Upper lobe of left lung (tissue), 6 donors: ENCODE data around the gene MAP3K10. TPM values are rescaled to one million over a fixed set of nuclear protein-coding genes. Genes with fewer than 3 reads are reported as not detected.

Experiments
- ATAC-seq, 2 donors: fragments of 200-7000 bp; cut with Tn5 transposase; one replicate each; pipeline ENCODE4 v1.9.1; 2022; ENCODE audit warnings: mild to moderate bottlenecking in 2 of 2, moderate library complexity in 2 of 2; ENCODE audit not compliant: low FRiP score in 2 of 2
- DNase-seq, 2 donors: peaks; one replicate each; pipeline ENCODE4 v3.0.0-alpha.2; 2019 to 2020
- H3K27ac ChIP-seq, 4 donors: fragments of 200-600 bp; sonication (generic); one replicate each; pipeline ENCODE4 v1.5.1; 2016 to 2019
- H3K27me3 ChIP-seq, 4 donors: fragments of 200-600 bp; sonication (generic); one replicate each; pipeline ENCODE4 v1.5.1; 2017 to 2019
- H3K36me3 ChIP-seq, 4 donors: fragments of 200-600 bp; sonication (generic); one replicate each; pipeline ENCODE4 v1.5.1; 2016 to 2019
- H3K4me1 ChIP-seq, 4 donors: fragments of 200-600 bp; sonication (generic); one replicate each; pipeline ENCODE4 v1.5.1; 2018 to 2019
- H3K4me3 ChIP-seq, 4 donors: fragments of 200-600 bp; sonication (generic); one replicate each; pipeline ENCODE4 v1.5.1; 2017 to 2019; ENCODE audit warnings: mild to moderate bottlenecking in 2 of 4, moderate library complexity in 1 of 4
- H3K9me3 ChIP-seq, 4 donors: fragments of 200-600 bp; sonication (generic); one replicate each; pipeline ENCODE4 v1.5.1; 2018 to 2019
- CTCF ChIP-seq, 6 experiments: fragments of 450-650 bp in 4 of 6; fragments of 200-600 bp in 2 of 6; sonication (generic) in 2 of 6; IDR thresholded peaks; one replicate each; pipeline ENCODE4 v1.5.1; 2016 to 2019; ENCODE audit warnings: antibody characterized with exemption in 6 of 6
- EP300 ChIP-seq, 4 donors: sonication (generic); formaldehyde crosslinking; IDR thresholded peaks; one replicate each; pipeline ENCODE4 v1.5.1; 2017; ENCODE audit warnings: antibody characterized with exemption in 4 of 4, control low read depth in 2 of 4
- POLR2A ChIP-seq, 4 donors: fragments of 450-650 bp; IDR thresholded peaks; one replicate each; pipeline ENCODE4 v1.5.1; 2016 to 2017; ENCODE audit warnings: antibody characterized with exemption in 4 of 4, mild to moderate bottlenecking in 2 of 4
- POLR2AphosphoS5 ChIP-seq, 2 donors: sonication (generic); formaldehyde crosslinking; IDR thresholded peaks; one replicate each; pipeline ENCODE4 v1.5.1; 2017; ENCODE audit warnings: antibody characterized with exemption in 2 of 2
- WGBS, 2 donors: methylation state at CpG; one replicate each; pipeline ENCODE4 v1.1.5; 2017 to 2018; 5-methylcytosine and 5-hydroxymethylcytosine counted together
- total RNA-seq, 6 donors: library from RNA; depleted of rRNA in 4 of 6; stranded (reverse); fragments of >200 nt in 4 of 6; gene quantifications; one replicate each; pipeline versions ENCODE4 v1.1.0 to v1.2.1, GENCODE V29; 2016 to 2021
- donor health status: DM: no; HTN: no; CAD: no; lungs with moderate emphysema.
- donor health status: DM: no; HTN: yes; CAD: no; lungs with severe emphysema.

Gene MAP3K10
- total RNA-seq, 6 donors from 2014 or later, result 9.0 to 56.6 (median 18.4) TPM

- TF ChIP-seq CTCF (IDR thresholded peaks at IDR 0.05) (no peak), EP300 (IDR thresholded peaks at IDR 0.05) (no peak), POLR2A (IDR thresholded peaks at IDR 0.05) (no peak), POLR2AphosphoS5 (IDR thresholded peaks at IDR 0.05) (no peak)
- Histone ChIP-seq H3K4me1 (peaks cover 9 to 23% (median 17%) of the 10 kb centered on the region in 4 donors), H3K27ac (no peak overlapping the region), H3K9me3 (no peaks in the 10 kb centered on the region), H3K4me3 (no peak overlapping the region), H3K27me3 (peaks cover 3 to 32% (median 23%) of the 10 kb centered on the region in 4 donors), H3K36me3 (peaks cover 0 to 27% (median 0%) of the 10 kb centered on the region in 4 donors)
- DNase-seq, result peak in 1 of 2 donors; percentile 75
- 94 to 98% methylated on average over 24 to 42 of the region's 50 CpGs for WGBS, 2 donors
- no peak for ATAC-seq
Measured at GRCh38 chr19:40213882-40214570, 22.8 kb downstream of the MAP3K10 start.

GRCh38 chr19:40214936-40215335 is 23.7 kb downstream of the MAP3K10 start:
- Histone ChIP-seq H3K36me3 (peaks cover 0 to 18% (median 0%) of the 10 kb centered on the region in 4 donors), H3K27ac (no peak overlapping the region), H3K4me1 (peaks cover 12 to 20% (median 15%) of the 10 kb centered on the region in 4 donors), H3K9me3 (no peaks in the 10 kb centered on the region), H3K4me3 (no peak overlapping the region), H3K27me3 (peaks cover 3 to 32% (median 23%) of the 10 kb centered on the region in 4 donors)
- no peak for TF ChIP-seq CTCF (IDR thresholded peaks at IDR 0.05)
- TF ChIP-seq POLR2AphosphoS5 (IDR thresholded peaks at IDR 0.05), result no peak
- no peak for TF ChIP-seq POLR2A (IDR thresholded peaks at IDR 0.05)
- TF ChIP-seq EP300 (IDR thresholded peaks at IDR 0.05), result no peak
- WGBS, 2 donors, result 92% methylated on average over 11 to 22 of the region's 22 CpGs
- DNase-seq (peak in 1 of 2 donors; percentile 80), ATAC-seq (no peak)

- Histone ChIP-seq H3K27me3 (peaks cover 3 to 32% (median 23%) of the 10 kb centered on the region in 4 donors), H3K4me3 (no peak overlapping the region), H3K4me1 (peaks cover 12 to 20% (median 15%) of the 10 kb centered on the region in 4 donors), H3K36me3 (peaks cover 0 to 8% (median 0%) of the 10 kb centered on the region in 4 donors), H3K27ac (no peak overlapping the region), H3K9me3 (no peaks in the 10 kb centered on the region)
- 36 to 45% methylated on average over 16 to 23 of the region's 23 CpGs for WGBS, 2 donors
- DNase-seq (no peak), ATAC-seq (no peak)
- no peak for TF ChIP-seq CTCF (IDR thresholded peaks at IDR 0.05)
- no peak for TF ChIP-seq POLR2A (IDR thresholded peaks at IDR 0.05)
- no peak for TF ChIP-seq POLR2AphosphoS5 (IDR thresholded peaks at IDR 0.05)
- TF ChIP-seq EP300 (IDR thresholded peaks at IDR 0.05), result no peak
Measured at GRCh38 chr19:40216013-40216776, 25.0 kb downstream of the MAP3K10 start.

- H3K36me3 ChIP-seq, result peaks cover 0 to 5% (median 0%) of the 10 kb centered on the region in 4 donors
- no peaks in the 10 kb centered on the region for H3K9me3 ChIP-seq
- peak overlapping the region in 1 of 4 donors; percentile 27 for H3K4me3 ChIP-seq
- H3K27me3 ChIP-seq, result peaks cover 3 to 32% (median 23%) of the 10 kb centered on the region in 4 donors
- no peak overlapping the region for H3K27ac ChIP-seq
- ATAC-seq, result no peak
- TF ChIP-seq POLR2A (IDR thresholded peaks at IDR 0.05), result no peak
- TF ChIP-seq POLR2AphosphoS5 (IDR thresholded peaks at IDR 0.05), result no peak
- TF ChIP-seq CTCF (IDR thresholded peaks at IDR 0.05), result no peak
- no peak for DNase-seq
- 21 to 29% methylated on average over 9 of the region's 9 CpGs for WGBS, 2 donors
- H3K4me1 ChIP-seq, result peaks cover 12 to 20% (median 15%) of the 10 kb centered on the region in 4 donors
Measured at GRCh38 chr19:40216777-40217026, 25.5 kb downstream of the MAP3K10 start.
